ENCODE measurements around the gene APEH. TPM values are rescaled to one million over a fixed set of nuclear protein-coding genes. Genes with fewer than 3 reads are reported as not detected.

Gene APEH
- total RNA-seq, 1 experiment from 2014 or later = 215 TPM

- Mint-ChIP-seq H3K4me1 (no peaks in the 10 kb centered on the region), H3K4me3 (no peak overlapping the region; a peak in 1 of 5 replicates), H3K27me3 (ENCODE audit: low read depth) (no peaks in the 10 kb centered on the region; the same call in 1 of the 2 replicates), H3K36me3 (ENCODE audit: insufficient read depth in 1 of 3, low read depth in 3 of 3) (peaks cover 0 to 11% (median 7%) of the 10 kb centered on the region in 3 experiments; a peak in 3 of 7 replicates), H3K9me3 (no peaks in the 10 kb centered on the region), H3K27ac (no peak overlapping the region)
- H3K23me2 ChIP-seq (ENCODE audit: insufficient read length, low read depth, low read length, poor library complexity, severe bottlenecking) = no peaks in the 10 kb centered on the region
- H3K27me3 ChIP-seq (ENCODE audit: insufficient read depth, low read length) = no peaks in the 10 kb centered on the region
- no peak overlapping the region for H3T11ph ChIP-seq (ENCODE audit: low read length)
- no peaks in the 10 kb centered on the region for H3K79me2 ChIP-seq (ENCODE audit: insufficient read depth, low read length)
- no peak for DNase-seq
- no peak overlapping the region for H3K23ac ChIP-seq (ENCODE audit: insufficient read length, low read depth, low read length)
- no peak overlapping the region for H3K27ac ChIP-seq (ENCODE audit: insufficient read length, low read depth, low read length)
- no peak overlapping the region for H3K14ac ChIP-seq (ENCODE audit: insufficient read depth, low read length)
- H2AK5ac ChIP-seq (ENCODE audit: insufficient read length, low read length) = no peak overlapping the region
- H4K8ac ChIP-seq (replicated peaks; ENCODE audit: insufficient read length, low read depth, low read length) = no peak overlapping the region
- H2BK20ac ChIP-seq (ENCODE audit: low read depth, low read length, poor library complexity, severe bottlenecking) = no peak overlapping the region
- no peaks in the 10 kb centered on the region for H3K9me3 ChIP-seq (ENCODE audit: control insufficient read depth, low read depth, low read length)
- no peak overlapping the region for H4K5ac ChIP-seq (ENCODE audit: insufficient read length, low read depth, low read length)
- no peak overlapping the region for H2BK5ac ChIP-seq (ENCODE audit: insufficient read length, low read length)
- H4K91ac ChIP-seq (ENCODE audit: insufficient read length, low read depth, low read length) = no peak overlapping the region
- TF ChIP-seq, protein P1, sequence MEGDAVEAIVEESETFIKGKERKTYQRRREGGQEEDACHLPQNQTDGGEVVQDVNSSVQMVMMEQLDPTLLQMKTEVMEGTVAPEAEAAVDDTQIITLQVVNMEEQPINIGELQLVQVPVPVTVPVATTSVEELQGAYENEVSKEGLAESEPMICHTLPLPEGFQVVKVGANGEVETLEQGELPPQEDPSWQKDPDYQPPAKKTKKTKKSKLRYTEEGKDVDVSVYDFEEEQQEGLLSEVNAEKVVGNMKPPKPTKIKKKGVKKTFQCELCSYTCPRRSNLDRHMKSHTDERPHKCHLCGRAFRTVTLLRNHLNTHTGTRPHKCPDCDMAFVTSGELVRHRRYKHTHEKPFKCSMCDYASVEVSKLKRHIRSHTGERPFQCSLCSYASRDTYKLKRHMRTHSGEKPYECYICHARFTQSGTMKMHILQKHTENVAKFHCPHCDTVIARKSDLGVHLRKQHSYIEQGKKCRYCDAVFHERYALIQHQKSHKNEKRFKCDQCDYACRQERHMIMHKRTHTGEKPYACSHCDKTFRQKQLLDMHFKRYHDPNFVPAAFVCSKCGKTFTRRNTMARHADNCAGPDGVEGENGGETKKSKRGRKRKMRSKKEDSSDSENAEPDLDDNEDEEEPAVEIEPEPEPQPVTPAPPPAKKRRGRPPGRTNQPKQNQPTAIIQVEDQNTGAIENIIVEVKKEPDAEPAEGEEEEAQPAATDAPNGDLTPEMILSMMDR (conservative IDR thresholded peaks at IDR 0.05) = no peak
- H3K18ac ChIP-seq (ENCODE audit: insufficient read length, low read depth, low read length) = no peak overlapping the region
- H4K20me1 ChIP-seq (ENCODE audit: control insufficient read depth, insufficient read depth, insufficient read length) = no peaks in the 10 kb centered on the region
- H3K4ac ChIP-seq (ENCODE audit: low read depth, low read length) = no peak overlapping the region
- H2BK12ac ChIP-seq (ENCODE audit: insufficient read length, low read depth, low read length) = no peak overlapping the region
- WGBS (ENCODE audit: extremely low coverage, insufficient read length, low lambda C conversion rate) = no CpG with 5 or more reads among the region's 8 CpGs
- H2BK120ac ChIP-seq (ENCODE audit: low read depth, low read length, poor library complexity, severe bottlenecking) = no peak overlapping the region
- H2BK15ac ChIP-seq (ENCODE audit: low read depth, low read length) = no peak overlapping the region
- H3K56ac ChIP-seq (ENCODE audit: insufficient read length, low read depth, low read length) = no peak overlapping the region
- no peak overlapping the region for H3K4me2 ChIP-seq (ENCODE audit: insufficient read depth, insufficient read length, low read length)
- H3K79me1 ChIP-seq (ENCODE audit: insufficient read depth, low read depth, low read length, poor library complexity, severe bottlenecking) = no peaks in the 10 kb centered on the region
- no peak overlapping the region for H2AFZ ChIP-seq (ENCODE audit: low read length)
- no peak overlapping the region for H3K9ac ChIP-seq (ENCODE audit: extremely low read depth, insufficient read length, low read length)
- H3K4me1 ChIP-seq (ENCODE audit: insufficient read depth, low read length) = no peaks in the 10 kb centered on the region
These were observed 35.7 kb downstream of the APEH start for GRCh38 chr3:49709852-49710251.
